H1 (cell line): Measurements from ENCODE around the gene RAD9B. TPM values are rescaled to one million over a fixed set of nuclear protein-coding genes. Genes with fewer than 3 reads are reported as not detected.
"Not testable (repeated sequence)": the region's sequence is repeated elsewhere in the genome, so short reads cannot be mapped to it uniquely, and the experiment has no call there.

ENCODE experiments used
- CTCF ChIA-PET: fragments of 300-600 bp; sonication (Branson Sonifier 250); formaldehyde crosslinking; loops from one replicate; lab custom pipeline; 2021; ENCODE audit not compliant: partially characterized antibody; lab: Charles Lee
- POLR2A ChIA-PET: fragments of 300-600 bp; sonication (Branson Sonifier 250); formaldehyde crosslinking; loops from one replicate; lab custom pipeline; 2021; ENCODE audit warnings: inconsistent platforms; ENCODE audit not compliant: partially characterized antibody; lab: Charles Lee
- DNase-seq, 2 experiments: peaks; one replicate each; pipeline versions ENCODE4 v3.0.0 to v3.0.0-alpha.2; 2010 to 2022; ENCODE audit warnings: low spot score in 2 of 2, low read depth in 1 of 2, mixed read lengths in 1 of 2
- FAIRE-seq: peaks from 2 replicates; lab custom pipeline; 2011; peaks lifted over from hg19 to GRCh38; lab: Jason Lieb, UNC
- H2AFZ ChIP-seq: 2 replicates; pipeline ENCODE4 v1.8.1; 2012; ENCODE audit warnings: low read length, inconsistent platforms
- H2AK5ac ChIP-seq: 2 replicates; pipeline ENCODE4 v1.6.1; 2013; ENCODE audit warnings: low read depth, low read length
- H2BK120ac ChIP-seq: replicated peaks from 2 replicates; pipeline ENCODE3; 2013; ENCODE audit warnings: low read depth, low read length, inconsistent platforms
- H2BK12ac ChIP-seq: 2 replicates; pipeline ENCODE4 v1.6.1; 2013; ENCODE audit warnings: low read depth, low read length
- H2BK15ac ChIP-seq: 2 replicates; pipeline ENCODE4 v1.6.1; 2013; ENCODE audit warnings: low read length
- H2BK20ac ChIP-seq: 2 replicates; pipeline ENCODE4 v1.6.1; 2013; ENCODE audit warnings: low read length
- H2BK5ac ChIP-seq: 2 replicates; pipeline ENCODE4 v1.6.1; 2013; ENCODE audit warnings: low read depth, low read length
- H3K14ac ChIP-seq: 2 replicates; pipeline ENCODE4 v1.6.1; 2013; ENCODE audit warnings: inconsistent platforms; ENCODE audit not compliant: insufficient read length
- H3K18ac ChIP-seq: 2 replicates; pipeline ENCODE4 v1.6.1; 2013; ENCODE audit warnings: low read length; ENCODE audit errors: extremely low read depth
- H3K23ac ChIP-seq: 2 replicates; pipeline ENCODE4 v1.6.1; 2013; ENCODE audit warnings: inconsistent platforms; ENCODE audit not compliant: insufficient read length
- H3K23me2 ChIP-seq: 2 replicates; pipeline ENCODE4 v1.6.1; 2013; ENCODE audit warnings: low read depth, low read length
- H3K27ac ChIP-seq: 2 replicates; pipeline ENCODE4 v1.6.1; 2011; ENCODE audit warnings: low read depth, low read length, inconsistent platforms
- H3K27me3 ChIP-seq, 4 experiments: replicated peaks in 1 of 4; 1 replicate in 1 of 4; 2 replicates in 3 of 4; pipeline versions ENCODE4 v1.6.1 to v1.8.1; 2011 to 2013; ENCODE audit warnings: low read length in 3 of 4, mild to moderate bottlenecking in 3 of 4, inconsistent platforms in 2 of 4, mixed read lengths in 2 of 4, moderate library complexity in 1 of 4; ENCODE audit not compliant: control insufficient read depth in 3 of 4, insufficient read depth in 3 of 4; ENCODE audit errors: extremely low read depth in 1 of 4
- H3K36me3 ChIP-seq, 4 experiments: 2 replicates each; pipeline versions ENCODE4 v1.6.1 to v1.8.1; 2011 to 2013; ENCODE audit warnings: mild to moderate bottlenecking in 4 of 4, low read length in 3 of 4, moderate library complexity in 2 of 4, control low read depth in 1 of 4, inconsistent platforms in 1 of 4; ENCODE audit not compliant: insufficient read depth in 4 of 4, control insufficient read depth in 2 of 4
- H3K4ac ChIP-seq: replicated peaks from 2 replicates; pipeline ENCODE3; 2013; ENCODE audit warnings: low read length, low read depth, mixed read lengths, inconsistent platforms; ENCODE audit not compliant: insufficient read length
- H3K4me1 ChIP-seq, 4 experiments: replicated peaks in 1 of 4; 1 replicate in 1 of 4; 2 replicates in 3 of 4; pipeline versions ENCODE4 v1.6.1 to v1.8.1; 2011 to 2013; ENCODE audit warnings: low read length in 3 of 4, inconsistent platforms in 2 of 4, mixed read lengths in 1 of 4; ENCODE audit not compliant: insufficient read depth in 4 of 4, control insufficient read depth in 3 of 4
- H3K4me2 ChIP-seq, 2 experiments: 2 replicates each; pipeline versions ENCODE4 v1.6.1 to v1.8.1; 2011 to 2013; ENCODE audit warnings: low read depth in 2 of 2, low read length in 2 of 2, control low read depth in 1 of 2, inconsistent platforms in 1 of 2, mild to moderate bottlenecking in 1 of 2; ENCODE audit not compliant: insufficient read depth in 1 of 2
- H3K4me3 ChIP-seq, 4 experiments: fragments of 200-600, 300-600 bp in 1 of 4; sonication (generic), shearing (Covaris generic), sonication (Bioruptor Twin) in 1 of 4; 2 replicates each; pipeline versions ENCODE4 v1.5.1 to v1.8.1; 2011 to 2016; ENCODE audit warnings: low read length in 4 of 4, low read depth in 3 of 4, control low read depth in 2 of 4, inconsistent platforms in 2 of 4, mild to moderate bottlenecking in 2 of 4, mixed read lengths in 1 of 4, moderate library complexity in 1 of 4; ENCODE audit not compliant: insufficient read depth in 2 of 4; ENCODE audit errors: extremely low read depth in 1 of 4
- H3K56ac ChIP-seq: replicated peaks from 2 replicates; pipeline ENCODE3; 2013; ENCODE audit warnings: low read depth, mild to moderate bottlenecking, mixed read lengths, low read length, inconsistent platforms; ENCODE audit not compliant: insufficient read length
- H3K79me1 ChIP-seq: 2 replicates; pipeline ENCODE4 v1.6.1; 2013; ENCODE audit warnings: low read depth, low read length, control low read depth
- H3K79me2 ChIP-seq, 2 experiments: 2 replicates each; pipeline versions ENCODE4 v1.6.1 to v1.8.1; 2012 to 2013; ENCODE audit warnings: low read length in 2 of 2, mild to moderate bottlenecking in 2 of 2, inconsistent platforms in 1 of 2; ENCODE audit not compliant: insufficient read depth in 2 of 2, control insufficient read depth in 1 of 2
- H3K9ac ChIP-seq, 4 experiments: replicated peaks in 1 of 4; 1 replicate in 1 of 4; 2 replicates in 3 of 4; pipeline versions ENCODE4 v1.6.1 to v1.8.1; 2011 to 2013; ENCODE audit warnings: low read depth in 3 of 4, low read length in 3 of 4, control low read depth in 2 of 4, mild to moderate bottlenecking in 2 of 4, moderate library complexity in 2 of 4, inconsistent platforms in 1 of 4; ENCODE audit errors: extremely low read depth in 1 of 4
- H3K9me3 ChIP-seq, 2 experiments: 2 replicates each; pipeline versions ENCODE4 v1.6.1 to v1.8.1; 2012 to 2013; ENCODE audit warnings: mild to moderate bottlenecking in 2 of 2, moderate library complexity in 2 of 2, control low read depth in 1 of 2, inconsistent platforms in 1 of 2, low read depth in 1 of 2, low read length in 1 of 2, mixed read lengths in 1 of 2; ENCODE audit not compliant: insufficient read depth in 2 of 2
- H4K20me1 ChIP-seq, 2 experiments: replicated peaks in 1 of 2; 2 replicates each; pipeline versions ENCODE3 to v1.8.1; 2011 to 2013; ENCODE audit warnings: inconsistent platforms in 2 of 2, low read length in 2 of 2, mild to moderate bottlenecking in 1 of 2; ENCODE audit not compliant: insufficient read depth in 2 of 2, control insufficient read depth in 1 of 2
- H4K5ac ChIP-seq: 2 replicates; pipeline ENCODE4 v1.6.1; 2013; ENCODE audit warnings: low read length, low read depth, mixed read lengths, inconsistent platforms; ENCODE audit not compliant: insufficient read length
- H4K8ac ChIP-seq: 2 replicates; pipeline ENCODE4 v1.8.0; 2013; ENCODE audit warnings: mild to moderate bottlenecking, moderate library complexity, low read length, inconsistent platforms; ENCODE audit not compliant: insufficient read depth; ENCODE audit errors: extremely low read depth
- H4K91ac ChIP-seq: replicated peaks from 2 replicates; pipeline ENCODE3; 2013; ENCODE audit warnings: low read length, mixed read lengths, inconsistent platforms; ENCODE audit not compliant: insufficient read length
- WGBS, 2 experiments: shearing (Covaris generic) in 1 of 2; methylation state at CpG; one replicate each; pipeline versions ENCODE4 v1.1.6 to v1.1.7; 2013 to 2015; ENCODE audit warnings: low lambda C conversion rate in 2 of 2, mixed read lengths in 2 of 2, inconsistent platforms in 1 of 2, low coverage in 1 of 2, missing lambda C conversion rate in 1 of 2; ENCODE audit not compliant: insufficient replicate concordance in 2 of 2, insufficient coverage in 1 of 2, insufficient read length in 1 of 2; ENCODE audit errors: extremely low coverage in 1 of 2, missing lambda C conversion rate in 1 of 2; 5-methylcytosine and 5-hydroxymethylcytosine counted together
- polyA plus RNA-seq, 7 experiments: library from polyadenylated mRNA; depleted of rRNA in 3 of 7; stranded (reverse) in 5 of 7; unstranded in 2 of 7; fragments of >200 nt in 5 of 7; fragments of 200-250 nt in 2 of 7; gene quantifications; 1 replicate in 5 of 7; 2 replicates in 1 of 7; 4 replicates in 1 of 7; pipeline versions ENCODE4 v1.2.1 to v1.2.3, GENCODE V29; 2011 to 2013; ENCODE audit warnings: missing spikeins in 2 of 7, mixed read lengths in 2 of 7
- total RNA-seq: library from RNA; stranded (reverse); fragmentation: NEBNext Ultra II Directional; extraction: Animal tissue kit (Norgen Biotek cat#: 25700); gene quantifications from 2 replicates; pipeline ENCODE4 v1.2.1, GENCODE V29; 2021

Gene RAD9B
- total and polyA plus RNA-seq, 2 of the 8 experiments (the other 6 are each of a cell fraction or from before 2014, with no cell fraction given): 0.06 TPM; not detected in 1

DNA sequence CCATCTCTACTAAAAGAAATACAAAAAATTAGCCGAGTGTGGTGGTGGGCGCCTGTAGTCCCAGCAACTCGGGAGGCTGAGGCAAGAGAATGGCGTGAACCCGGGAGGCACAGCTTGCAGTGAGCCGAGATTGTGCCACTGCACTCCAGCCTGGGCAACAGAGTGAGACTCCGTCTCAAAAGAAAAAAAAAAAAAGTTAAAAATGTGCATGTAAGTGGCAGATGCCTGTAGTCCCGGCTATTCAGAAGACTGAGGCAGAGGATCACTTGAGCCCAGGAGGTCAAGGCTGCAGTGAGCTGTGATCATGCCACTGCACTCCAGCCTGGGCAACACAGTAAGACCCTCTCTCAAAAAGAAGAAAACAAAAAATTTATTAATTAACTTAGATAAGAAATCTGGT, 15.9 kb downstream of the RAD9B start:
- H3K56ac ChIP-seq, H2BK120ac ChIP-seq, H3K4ac ChIP-seq, H4K20me1 ChIP-seq, H3K23me2 ChIP-seq, H4K5ac ChIP-seq, H2BK5ac ChIP-seq, H3K9ac ChIP-seq, H3K23ac ChIP-seq, H3K79me1 ChIP-seq, H3K9me3 ChIP-seq, H2BK20ac ChIP-seq, H3K27ac ChIP-seq, POLR2A ChIA-PET, FAIRE-seq, H3K4me2 ChIP-seq, H3K79me2 ChIP-seq, H3K36me3 ChIP-seq, H2AK5ac ChIP-seq, H3K14ac ChIP-seq, H4K8ac ChIP-seq, H3K27me3 ChIP-seq, H2BK12ac ChIP-seq, DNase-seq, H3K4me3 ChIP-seq, H4K91ac ChIP-seq, CTCF ChIA-PET, H2AFZ ChIP-seq, H2BK15ac ChIP-seq, H3K18ac ChIP-seq, H3K4me1 ChIP-seq: not testable (repeated sequence)
- WGBS, 2 experiments: 95% methylated on average over 2 of the region's 8 CpGs; no CpG with 5 or more reads in 1 of the 2 experiments
